Stimulated activated naive CD8-positive, alpha-beta T cell treated with anti-CD3 and anti-CD28 coated beads, Interleukin-15, Interleukin-2, amounts not matched to agents 100 U/mL and 50 U/mL, for 24 hours (primary cell): ENCODE data around the gene PHGDH.
A peak's percentile ranks its signal among the peaks of the same experiment; 100 is the strongest.
"Not testable (repeated sequence)": the region's sequence is repeated elsewhere in the genome, so short reads cannot be mapped to it uniquely, and the experiment has no call there.

Experiments
- ATAC-seq: fragments of 150-1000 bp; cut with Tn5 transposase; one replicate; pipeline ENCODE4 v1.10.0; 2021
- DNase-seq: peaks from one replicate; pipeline ENCODE4 v3.0.0; 2021

Gene PHGDH

DNA sequence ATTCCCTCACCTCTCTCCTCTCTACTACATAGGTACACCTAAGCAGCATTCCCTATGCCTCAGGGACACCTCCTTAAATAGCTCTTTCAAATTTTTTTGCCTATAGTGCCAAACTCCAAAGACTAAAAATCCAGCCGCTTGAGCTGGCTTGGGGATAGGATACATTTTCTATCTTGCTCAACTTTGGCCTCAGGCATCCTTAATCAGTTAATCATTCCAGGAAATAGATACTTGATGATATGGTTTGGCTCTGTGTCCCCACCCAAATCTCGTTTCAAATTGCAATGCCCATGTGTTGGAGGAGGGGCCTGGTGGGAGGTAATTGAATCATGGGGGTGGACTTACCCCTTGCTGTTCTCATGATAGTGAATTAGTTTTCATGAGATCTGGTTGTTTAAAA is 11.4 kb upstream of the PHGDH start:
- DNase-seq (no peak), ATAC-seq (no peak)

- ATAC-seq (no peak), DNase-seq (no peak)
Measured at GRCh38 chr1:119701659-119702058, 10.1 kb upstream of the PHGDH start.

DNA sequence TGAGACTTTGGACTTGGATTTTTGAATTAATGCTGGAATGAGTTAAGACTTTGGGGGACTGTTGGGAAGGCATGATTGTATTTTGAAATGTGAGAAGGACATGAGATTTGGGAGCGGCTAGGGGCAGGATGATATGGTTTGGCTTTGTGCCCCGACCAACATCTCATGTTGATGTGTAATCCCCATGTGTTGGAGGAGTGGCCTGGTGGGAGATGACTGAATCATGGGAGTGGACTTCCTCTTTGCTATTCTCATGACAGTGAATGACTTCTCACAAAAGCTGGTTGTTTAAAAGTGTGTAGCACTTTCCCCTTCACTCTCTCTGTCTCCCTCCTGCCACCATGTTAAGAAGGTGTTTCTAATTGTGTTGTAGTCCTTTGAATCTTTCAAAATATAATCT is 9.3 kb upstream of the PHGDH start:
- no peak for DNase-seq
- no peak for ATAC-seq

- DNase-seq (no peak), ATAC-seq (no peak)
Measured at GRCh38 chr1:119703666-119704450, 7.9 kb upstream of the PHGDH start.

- not testable (repeated sequence) for ATAC-seq, DNase-seq
Measured at GRCh38 chr1:119706599-119706998, 5.1 kb upstream of the PHGDH start.

DNA sequence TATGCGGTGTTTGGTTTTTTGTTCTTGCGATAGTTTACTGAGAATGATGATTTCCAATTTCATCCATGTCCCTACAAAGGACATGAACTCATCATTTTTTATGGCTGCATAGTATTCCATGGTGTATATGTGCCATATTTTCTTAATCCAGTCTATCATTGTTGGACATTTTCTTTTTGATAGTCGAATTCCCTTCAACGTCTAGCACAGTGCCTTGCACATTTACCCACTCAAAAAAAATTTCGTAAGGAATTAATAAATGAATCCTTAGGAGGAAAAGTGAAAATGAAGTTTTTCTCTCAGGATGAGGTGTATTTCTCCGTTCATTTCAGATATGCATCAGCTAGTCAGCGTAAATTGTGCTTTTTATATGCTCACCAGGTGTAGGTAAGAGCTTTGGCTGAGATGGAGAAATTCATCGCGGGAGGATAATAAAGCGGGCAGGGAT is 354 bp upstream of the PHGDH start:
- ATAC-seq, DNase-seq: not testable (repeated sequence)

DNA sequence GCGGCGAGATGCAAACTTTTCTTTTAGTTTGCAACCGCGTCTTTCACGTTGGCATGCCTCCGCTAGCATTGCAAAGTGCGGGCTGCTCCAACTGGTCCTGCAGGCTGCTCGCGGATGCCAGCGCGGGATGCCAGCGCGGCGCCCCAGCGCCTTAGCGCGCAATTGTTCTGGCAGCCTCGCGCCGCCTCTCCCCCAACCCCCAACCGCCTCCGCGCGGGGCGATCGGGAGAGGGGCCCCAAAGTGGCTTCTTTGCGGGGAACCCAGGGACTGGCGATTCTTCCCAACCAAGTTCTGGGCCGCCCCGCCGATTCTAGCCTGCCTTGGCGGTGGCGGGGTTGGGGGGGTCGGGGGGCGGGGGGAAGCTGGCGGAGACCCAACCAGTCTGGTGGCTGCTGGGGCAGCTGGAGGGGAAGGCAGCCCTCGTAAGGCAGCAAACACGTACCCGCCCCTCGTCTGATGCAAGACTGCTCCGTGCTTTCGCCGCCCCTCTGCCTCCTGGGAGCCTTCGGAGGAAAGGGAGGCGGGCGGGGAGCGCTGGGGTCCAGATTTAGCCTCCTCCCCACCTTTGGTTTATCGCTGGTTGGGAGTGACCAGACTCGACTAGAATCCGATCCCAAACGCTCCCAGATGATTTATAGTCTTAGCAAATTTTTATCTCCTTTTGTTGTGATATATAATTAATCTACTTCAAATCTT is 756 bp downstream of the PHGDH start:
- ATAC-seq (peak; percentile 83), DNase-seq (peak; percentile 77)

- no peak for DNase-seq
- ATAC-seq = no peak
Measured at GRCh38 chr1:119713039-119713748, 1.5 kb downstream of the PHGDH start.

- ATAC-seq (no peak), DNase-seq (no peak)
Measured at GRCh38 chr1:119713749-119714456, 2.2 kb downstream of the PHGDH start.

DNA sequence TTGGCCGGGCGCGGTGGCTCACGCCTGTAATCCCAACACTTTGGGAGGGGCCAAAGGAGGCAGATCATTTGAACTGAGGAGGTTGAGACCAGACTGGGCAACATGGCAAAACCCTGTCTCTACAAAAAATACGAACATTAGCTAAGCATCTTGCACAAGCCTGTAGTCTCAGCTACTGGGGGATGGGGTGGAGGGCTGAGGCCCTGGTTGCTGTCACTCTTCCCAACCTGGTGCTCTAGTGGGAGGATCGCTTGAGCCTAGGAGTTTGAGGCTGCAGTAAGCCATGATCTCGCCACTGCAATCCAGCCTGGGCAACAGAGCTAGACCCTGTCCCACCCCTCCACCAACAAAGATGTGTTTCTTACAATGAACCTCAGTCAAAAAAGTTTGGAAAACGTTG is 2.8 kb downstream of the PHGDH start:
- ATAC-seq = no peak
- DNase-seq = no peak

DNA sequence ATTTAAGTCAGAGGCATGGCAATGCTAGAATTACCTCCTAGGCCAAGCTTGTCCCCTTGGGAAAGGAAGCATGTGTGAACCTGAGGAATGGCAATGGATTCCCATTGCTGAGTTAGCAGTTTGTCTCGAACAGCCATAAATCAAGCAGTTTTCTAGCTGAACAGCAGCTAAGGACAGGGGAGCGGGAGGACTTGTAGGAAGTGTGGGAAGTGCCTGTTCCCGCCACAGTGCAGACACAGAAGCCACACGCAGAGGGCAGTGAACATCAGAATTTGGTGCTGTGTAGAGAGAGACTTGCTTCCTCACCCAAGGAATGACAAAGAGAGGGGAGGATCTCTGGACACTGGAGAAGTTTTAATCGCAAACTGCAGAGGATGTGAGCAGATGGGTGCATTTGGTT is 3.8 kb downstream of the PHGDH start:
- no peak for DNase-seq
- no peak for ATAC-seq

GRCh38 chr1:119718409-119718808 is 6.7 kb downstream of the PHGDH start:
- ATAC-seq = no peak
- DNase-seq = no peak

- ATAC-seq (no peak), DNase-seq (no peak)
Measured at GRCh38 chr1:119718972-119719371, 7.2 kb downstream of the PHGDH start.

- ATAC-seq (no peak), DNase-seq (no peak)
Measured at GRCh38 chr1:119720866-119721440, 9.2 kb downstream of the PHGDH start.

DNA sequence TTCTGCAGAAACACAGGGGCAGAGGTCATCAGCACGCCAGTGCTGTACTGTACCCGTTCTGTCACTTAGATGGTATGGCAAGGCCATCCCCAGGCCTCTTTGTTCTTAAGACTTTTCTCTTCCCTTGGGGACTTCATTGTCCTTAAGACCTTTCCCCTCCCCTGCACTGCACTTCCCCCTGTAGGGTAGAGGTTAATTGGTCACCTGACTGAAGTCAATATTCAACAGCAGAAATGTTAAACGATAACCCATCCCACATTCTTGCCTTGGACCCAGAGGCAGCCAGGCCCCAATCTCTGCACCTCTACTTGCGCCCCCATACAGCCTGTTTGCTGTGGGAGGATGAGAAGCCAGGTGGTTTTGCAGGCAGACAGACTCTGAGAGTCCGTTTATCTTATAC is 10.2 kb downstream of the PHGDH start:
- DNase-seq (no peak), ATAC-seq (no peak)

- no peak for DNase-seq
- peak; percentile 24 for ATAC-seq
Measured at GRCh38 chr1:119724611-119725218, 13.0 kb downstream of the PHGDH start.

- ATAC-seq (no peak), DNase-seq (no peak)
Measured at GRCh38 chr1:119725626-119726025, 13.9 kb downstream of the PHGDH start.

- no peak for ATAC-seq
Measured at GRCh38 chr1:119727991-119728390, 16.3 kb downstream of the PHGDH start.

DNA sequence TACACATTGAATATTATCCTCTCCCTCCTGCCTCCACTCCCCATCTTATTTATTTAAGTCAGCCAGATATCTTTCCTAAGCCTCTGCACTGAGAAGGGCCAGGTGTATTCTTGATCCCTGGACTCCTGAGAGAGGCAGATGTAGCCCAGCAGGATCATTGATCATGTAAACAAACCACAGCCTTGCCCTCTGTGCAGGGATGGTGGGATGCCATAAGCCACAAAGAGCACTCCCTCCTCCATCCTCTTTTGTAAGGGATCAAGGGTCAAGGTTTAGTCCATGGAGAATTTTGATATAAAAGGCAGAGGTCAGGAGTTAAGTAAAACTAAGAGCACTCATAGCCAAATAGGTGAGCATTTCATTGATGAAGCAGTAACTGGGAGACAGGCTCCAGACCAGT is 17.3 kb downstream of the PHGDH start:
- DNase-seq (no peak), ATAC-seq (no peak)

More at GRCh38 chr1:119727991-119728390, 16.3 kb downstream of the PHGDH start:
- no peak for DNase-seq

DNA sequence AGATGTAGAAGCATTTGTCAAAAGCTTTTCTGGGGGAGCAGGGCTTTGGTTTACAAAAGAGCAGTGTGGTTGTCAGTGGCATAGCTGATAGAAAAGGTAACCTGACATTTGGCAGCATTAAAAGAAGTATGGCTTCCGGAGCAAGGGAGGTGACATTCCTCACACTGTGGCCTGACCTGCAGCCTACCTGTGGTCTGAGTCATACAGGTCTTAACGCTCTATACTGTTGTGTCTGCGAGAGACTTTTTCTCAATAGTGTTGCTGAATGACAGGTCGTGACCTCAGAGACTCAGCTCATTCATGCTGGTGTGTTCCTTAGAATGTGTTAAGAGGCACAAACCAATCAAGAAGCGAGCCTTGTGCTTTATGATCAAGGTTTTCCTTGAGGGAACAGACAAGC is 19.3 kb downstream of the PHGDH start:
- DNase-seq = no peak
- no peak for ATAC-seq

- DNase-seq = no peak
- no peak for ATAC-seq
Measured at GRCh38 chr1:119731741-119732430, 20.2 kb downstream of the PHGDH start.
